IPS-NIHi7 (cell line): ENCODE results near the gene NIM1K.
"Not testable (repeated sequence)": the region's sequence is repeated elsewhere in the genome, so short reads cannot be mapped to it uniquely, and the experiment has no call there.

Experiments
- DNase-seq: peaks from one replicate; pipeline ENCODE4 v3.0.0; 2012; ENCODE audit warnings: mixed read lengths; ENCODE audit errors: extremely low spot score

The NIM1K gene

DNA sequence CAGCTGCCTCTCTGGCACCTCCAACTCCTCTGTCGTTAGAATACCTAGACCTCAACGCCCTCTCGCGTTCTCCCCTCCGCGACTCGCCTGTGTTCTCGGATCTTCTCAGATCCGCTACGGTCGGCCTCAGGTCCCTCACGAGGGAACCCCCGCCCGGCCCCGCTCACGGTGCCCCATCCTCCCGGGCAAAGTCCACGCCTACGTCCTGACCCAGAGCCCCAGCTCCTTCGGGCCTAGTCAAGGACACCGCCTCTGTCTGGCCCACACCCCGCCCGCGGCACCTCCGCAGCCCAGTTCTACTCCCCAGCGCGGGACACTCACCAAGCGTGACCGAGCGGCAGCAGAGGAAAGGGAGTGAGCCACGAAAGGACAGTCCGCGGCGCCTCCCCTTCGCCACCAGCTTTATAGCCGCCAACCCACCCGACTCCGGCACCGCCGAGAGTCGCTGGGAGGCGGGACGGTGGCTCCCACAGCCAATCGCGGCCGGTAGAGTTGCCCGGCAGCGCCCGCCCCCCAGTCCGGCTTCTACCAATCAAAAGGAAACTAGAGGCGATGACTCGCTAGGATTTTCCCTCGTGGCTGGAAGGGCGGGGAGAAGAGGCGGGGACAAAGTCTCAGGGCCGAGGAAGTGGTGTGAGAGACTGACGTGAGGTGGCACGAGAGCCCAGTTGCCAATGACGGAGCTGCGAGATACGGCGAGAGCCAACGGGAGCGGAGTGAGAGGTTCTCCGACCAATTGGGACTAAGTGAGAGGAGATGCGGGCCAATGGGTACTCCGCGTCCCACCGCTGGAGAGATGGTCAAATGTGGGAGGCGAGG, 121.2 kb downstream of the NIM1K start, which contains the start of gene HMGCS1:
Gene HMGCS1 (minus strand): TSS at position 378 of the 819 bp plus-strand sequence. CDS start 14,447 bp downstream, outside the sequence.
- DNase-seq = peak; percentile 98

DNA sequence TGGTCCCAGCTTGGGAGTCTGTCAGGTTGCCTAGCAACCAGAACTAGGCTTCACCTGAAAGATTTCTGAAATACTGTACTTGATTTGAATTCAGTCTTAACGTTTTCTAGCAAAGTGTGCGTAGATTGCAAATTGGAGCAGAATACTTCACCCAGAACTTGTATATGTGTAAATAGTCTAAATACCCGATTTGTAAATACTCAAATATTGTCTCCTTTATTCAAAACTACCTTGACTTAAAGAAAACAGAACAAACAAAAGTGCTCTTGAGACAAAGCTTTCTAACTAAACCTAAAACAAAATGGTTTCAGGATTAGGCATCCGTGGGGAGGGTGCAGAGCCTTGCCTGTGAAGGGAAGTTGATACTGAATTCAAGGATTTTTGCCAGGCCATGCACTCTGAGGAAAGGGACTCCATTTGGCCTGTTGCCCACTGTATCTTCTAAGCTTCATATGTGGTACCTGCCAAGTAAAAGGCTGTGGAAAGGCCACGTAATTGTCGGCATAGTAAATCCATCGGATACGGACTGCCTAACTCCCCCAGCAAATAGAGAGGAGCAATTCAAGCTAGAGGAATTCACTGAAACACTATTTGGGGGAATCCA, 121.9 kb downstream of the NIM1K start:
- DNase-seq = no peak

DNA sequence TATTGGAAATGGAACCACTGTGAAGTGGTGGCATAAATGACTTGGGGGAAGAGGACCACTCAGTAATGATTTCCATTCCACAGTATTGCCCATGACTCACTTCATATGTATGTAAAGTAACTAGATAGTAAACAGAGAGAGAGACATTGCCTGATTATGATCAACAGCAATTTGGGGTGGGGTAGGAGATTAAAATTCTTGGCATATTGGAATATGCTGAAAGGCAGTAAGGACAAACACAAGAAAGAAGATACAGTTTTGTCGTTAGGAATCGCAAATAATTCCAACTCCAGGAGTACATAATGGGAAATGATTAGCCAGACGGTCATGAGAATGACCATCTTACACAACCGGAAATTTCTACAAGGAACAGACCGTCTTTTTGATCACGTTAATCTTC, 122.7 kb downstream of the NIM1K start:
- DNase-seq = no peak

DNA sequence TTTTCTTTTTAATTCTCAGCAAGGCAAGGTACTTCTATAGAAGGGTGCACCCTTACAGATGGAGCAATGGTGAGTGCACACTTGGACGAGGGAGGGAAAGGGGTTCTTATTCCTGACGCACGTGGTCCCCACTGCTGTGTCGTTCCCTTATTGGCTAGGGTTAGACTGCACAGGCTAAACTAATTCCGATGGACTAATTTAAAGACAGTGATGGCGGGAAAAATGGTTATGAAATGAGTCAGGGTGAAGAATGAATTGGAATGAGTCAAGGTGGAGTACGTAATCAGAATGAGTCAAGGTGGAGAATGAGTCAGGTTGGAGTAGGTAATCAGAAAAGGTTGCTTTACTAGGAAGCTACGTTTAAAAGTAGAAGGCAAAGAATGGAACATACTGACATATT, 123.2 kb downstream of the NIM1K start:
- no peak for DNase-seq

DNA sequence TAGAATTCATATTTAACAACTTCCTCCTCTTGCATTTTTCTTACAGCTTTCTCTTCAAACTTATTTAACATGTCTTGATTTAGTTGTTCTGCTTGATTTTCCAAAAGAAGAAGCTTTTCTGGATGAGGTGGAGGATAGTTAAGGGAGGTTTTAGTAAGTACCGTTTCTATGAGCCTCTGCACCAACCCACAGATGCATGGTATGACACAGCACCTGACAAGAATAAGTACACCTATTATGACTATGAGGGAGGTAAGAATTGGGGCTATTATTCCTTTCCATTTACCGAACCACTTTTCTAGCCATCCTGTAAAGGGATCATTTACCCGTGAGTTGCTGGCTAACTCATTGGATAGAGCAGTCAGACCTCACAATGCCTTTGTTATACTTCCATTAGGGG, 123.7 kb downstream of the NIM1K start:
- DNase-seq = no peak

DNA sequence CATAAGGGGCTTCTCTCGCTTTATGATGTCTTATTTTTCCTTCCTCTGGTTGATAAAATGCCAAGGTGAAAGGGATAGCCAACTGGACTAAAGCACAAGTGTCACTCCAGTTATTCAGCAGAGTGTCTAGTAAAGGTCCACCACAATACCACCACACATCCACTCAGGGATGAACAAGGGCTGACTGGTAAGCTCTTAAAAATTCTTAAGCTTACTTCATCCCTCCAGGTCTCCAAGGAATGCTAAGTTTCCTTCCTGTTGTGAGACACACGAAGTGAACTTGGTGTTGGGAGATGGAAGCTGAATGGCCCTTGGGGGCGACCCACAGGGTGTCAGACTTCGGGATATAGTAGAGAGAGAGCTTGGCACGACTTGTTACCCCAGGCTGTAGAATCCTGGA, 124.4 kb downstream of the NIM1K start:
- DNase-seq = no peak

DNA sequence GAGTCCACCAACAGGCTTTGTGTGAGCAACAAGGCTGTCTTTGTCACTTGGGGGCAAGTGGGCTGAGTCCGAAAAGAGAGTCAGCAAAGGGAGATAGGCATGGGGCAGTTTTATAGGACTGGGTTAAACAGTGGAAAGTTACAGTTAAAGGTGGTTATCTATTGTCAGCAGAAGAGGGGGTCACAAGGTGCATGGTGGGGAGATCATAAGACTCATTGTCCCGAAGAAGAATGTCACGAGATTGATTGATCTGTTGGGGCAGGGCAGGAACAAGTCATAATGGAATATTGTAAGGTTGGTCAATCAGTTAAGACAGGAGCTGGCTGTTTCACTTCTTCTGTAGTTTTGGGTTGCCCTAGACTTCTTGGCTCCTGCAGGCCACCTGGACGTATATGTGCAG, 128.8 kb downstream of the NIM1K start:
- DNase-seq = no peak

DNA sequence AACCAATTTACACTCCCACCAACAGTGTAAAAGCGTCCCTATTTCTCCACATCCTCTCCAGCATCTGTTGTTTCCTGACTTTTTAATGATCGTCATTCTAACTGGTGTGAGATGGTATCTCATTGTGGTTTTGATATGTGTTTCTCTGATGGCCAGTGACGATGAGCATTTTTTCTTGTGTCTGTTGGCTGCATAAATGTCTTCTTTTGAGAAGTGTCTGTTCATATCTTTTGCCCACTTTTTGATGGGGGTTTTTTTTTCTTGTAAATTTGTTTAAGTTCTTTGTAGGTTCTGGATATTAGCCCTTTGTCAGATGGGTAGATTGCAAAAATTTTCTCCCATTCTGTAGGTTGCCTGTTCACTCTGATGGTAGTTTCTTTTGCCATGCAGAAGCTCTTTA, 131.5 kb downstream of the NIM1K start:
- DNase-seq = not testable (repeated sequence)

DNA sequence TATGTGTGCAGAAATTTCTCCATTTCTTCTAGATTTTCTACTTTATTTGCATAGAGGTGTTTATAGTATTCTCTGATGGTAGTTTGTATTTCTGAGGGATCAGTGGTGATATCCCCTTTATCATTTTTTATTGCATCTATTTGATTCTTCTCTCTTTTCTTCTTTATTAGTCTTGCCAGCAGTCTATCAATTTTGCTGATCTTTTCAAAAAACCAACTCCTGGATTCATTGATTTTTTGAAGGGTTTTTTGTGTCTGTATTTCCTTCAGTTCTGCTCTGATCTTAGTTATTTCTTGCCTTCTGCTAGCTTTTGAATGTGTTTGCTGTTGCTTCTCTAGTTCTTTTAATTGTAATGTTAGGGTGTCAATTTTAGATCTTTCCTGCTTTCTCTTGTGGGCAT, 133.6 kb downstream of the NIM1K start:
- not testable (repeated sequence) for DNase-seq
